LNCAP (cell line): Measurements from ENCODE around the gene EFTUD2.

Experiments
- CTCF ChIP-seq: fragments of 450-650 bp; IDR thresholded peaks from 2 replicates; pipeline ENCODE4 v1.5.1; 2017; ENCODE audit warnings: mild to moderate bottlenecking

Gene EFTUD2

GRCh38 chr17:44917456-44917855, 18.2 kb upstream of the EFTUD2 start:
- TF ChIP-seq CTCF, result no peak

- TF ChIP-seq CTCF, result no peak
These were observed 17.6 kb upstream of the EFTUD2 start for GRCh38 chr17:44916781-44917241.

- no peak for TF ChIP-seq CTCF
These were observed 16.9 kb upstream of the EFTUD2 start for GRCh38 chr17:44915862-44916780.

- no peak for TF ChIP-seq CTCF
These were observed 16.1 kb upstream of the EFTUD2 start, which contains the start of gene GFAP for GRCh38 chr17:44915321-44915726. GFAP (minus strand) TSS chr17:44915500; CDS start chr17:44915486, 14 bp downstream.

- TF ChIP-seq CTCF, result no peak
These were observed 15.5 kb upstream of the EFTUD2 start for GRCh38 chr17:44914698-44915271.

GRCh38 chr17:44914148-44914547, 14.9 kb upstream of the EFTUD2 start:
- TF ChIP-seq CTCF, result no peak

GRCh38 chr17:44913676-44914075, 14.4 kb upstream of the EFTUD2 start:
- no peak for TF ChIP-seq CTCF
